Progenitor cell of endocrine pancreas (in vitro differentiated cells): ENCODE data around the gene UVRAG. TPM values are rescaled to one million over a fixed set of nuclear protein-coding genes. Genes with fewer than 3 reads are reported as not detected.

Source experiments
- DNase-seq: peaks from one replicate; pipeline ENCODE4 v3.0.0; 2021; ENCODE audit warnings: low spot score; ENCODE audit not compliant: unreplicated experiment
- H3K27ac Mint-ChIP-seq: 2 replicates; pipeline ENCODE4 v1.8.0; 2021; ENCODE audit warnings: mild to moderate bottlenecking, moderate library complexity, mixed read lengths
- H3K27me3 Mint-ChIP-seq: 2 replicates; pipeline ENCODE4 v1.8.0; 2021; ENCODE audit warnings: mixed read lengths
- H3K36me3 Mint-ChIP-seq: 2 replicates; pipeline ENCODE4 v1.8.0; 2022; ENCODE audit warnings: mixed read lengths; ENCODE audit not compliant: insufficient read depth
- H3K4me1 Mint-ChIP-seq: 2 replicates; pipeline ENCODE4 v1.8.0; 2021; ENCODE audit warnings: low read depth, mixed read lengths
- H3K4me3 Mint-ChIP-seq: 2 replicates; pipeline ENCODE4 v1.8.0; 2021; ENCODE audit warnings: low read depth, mild to moderate bottlenecking, moderate library complexity, mixed read lengths
- H3K9me3 Mint-ChIP-seq: 2 replicates; pipeline ENCODE4 v1.8.0; 2021; ENCODE audit warnings: low read depth, mixed read lengths
- total RNA-seq: library from RNA; stranded (reverse); gene quantifications from 2 replicates; pipeline ENCODE4 v1.2.1, GENCODE V29; 2021
- TF ChIP-seq, protein P1 (sequence below): fragments of 200-600 bp; sonication (generic); IDR thresholded peaks from one replicate; pipeline ENCODE4 v1.5.0; 2021; ENCODE audit warnings: antibody characterized with exemption, mild to moderate bottlenecking; ENCODE audit not compliant: unreplicated experiment

UVRAG gene
- total RNA-seq, 1 donor from 2014 or later, result 25.7 TPM

DNA sequence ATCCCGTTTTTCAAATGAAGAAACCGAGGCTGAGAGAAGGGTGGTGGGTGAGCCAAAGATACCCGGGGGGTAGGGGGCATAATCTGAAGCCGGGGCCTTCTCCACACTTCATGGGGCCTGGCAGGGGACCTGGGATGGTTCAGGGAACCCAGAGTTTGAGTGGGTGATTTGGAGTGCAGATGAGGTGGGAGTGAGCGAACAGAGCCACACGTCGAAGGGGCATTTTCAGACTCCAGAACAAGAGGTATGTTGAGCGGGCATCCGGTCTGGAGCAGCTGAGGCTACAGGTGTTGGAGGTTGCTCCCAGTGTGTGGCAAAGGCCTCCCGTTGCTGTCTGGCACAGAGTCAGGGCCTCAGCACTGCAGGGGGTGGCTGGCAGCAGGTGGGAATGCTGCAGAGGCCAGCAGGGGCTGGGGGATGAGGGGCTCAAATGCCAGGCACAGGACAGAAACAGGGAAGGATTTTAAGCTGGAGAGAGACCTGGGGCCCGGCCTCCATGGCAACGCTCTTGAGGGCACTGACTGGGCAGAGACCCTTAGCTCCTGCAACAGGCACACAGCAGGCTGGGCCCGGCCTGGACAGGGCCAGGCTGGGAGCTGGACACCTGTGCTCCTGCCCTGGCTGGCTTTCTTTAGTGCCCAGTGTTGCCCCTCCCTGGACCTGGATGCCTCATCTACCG is 345.1 kb downstream of the UVRAG start:
- no peaks in the 10 kb centered on the region for H3K36me3 Mint-ChIP-seq
- H3K27me3 Mint-ChIP-seq, result peaks cover 22% of the 10 kb centered on the region
- no peaks in the 10 kb centered on the region for H3K9me3 Mint-ChIP-seq
- H3K4me1 Mint-ChIP-seq, result no peaks in the 10 kb centered on the region
- H3K27ac Mint-ChIP-seq, result no peak overlapping the region
- DNase-seq, result no peak
- H3K4me3 Mint-ChIP-seq, result no peak overlapping the region
- TF ChIP-seq, protein P1, sequence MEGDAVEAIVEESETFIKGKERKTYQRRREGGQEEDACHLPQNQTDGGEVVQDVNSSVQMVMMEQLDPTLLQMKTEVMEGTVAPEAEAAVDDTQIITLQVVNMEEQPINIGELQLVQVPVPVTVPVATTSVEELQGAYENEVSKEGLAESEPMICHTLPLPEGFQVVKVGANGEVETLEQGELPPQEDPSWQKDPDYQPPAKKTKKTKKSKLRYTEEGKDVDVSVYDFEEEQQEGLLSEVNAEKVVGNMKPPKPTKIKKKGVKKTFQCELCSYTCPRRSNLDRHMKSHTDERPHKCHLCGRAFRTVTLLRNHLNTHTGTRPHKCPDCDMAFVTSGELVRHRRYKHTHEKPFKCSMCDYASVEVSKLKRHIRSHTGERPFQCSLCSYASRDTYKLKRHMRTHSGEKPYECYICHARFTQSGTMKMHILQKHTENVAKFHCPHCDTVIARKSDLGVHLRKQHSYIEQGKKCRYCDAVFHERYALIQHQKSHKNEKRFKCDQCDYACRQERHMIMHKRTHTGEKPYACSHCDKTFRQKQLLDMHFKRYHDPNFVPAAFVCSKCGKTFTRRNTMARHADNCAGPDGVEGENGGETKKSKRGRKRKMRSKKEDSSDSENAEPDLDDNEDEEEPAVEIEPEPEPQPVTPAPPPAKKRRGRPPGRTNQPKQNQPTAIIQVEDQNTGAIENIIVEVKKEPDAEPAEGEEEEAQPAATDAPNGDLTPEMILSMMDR, result no peak

GRCh38 chr11:76160856-76161255 is 345.8 kb downstream of the UVRAG start:
- H3K36me3 Mint-ChIP-seq, result no peaks in the 10 kb centered on the region
- no peak overlapping the region for H3K4me3 Mint-ChIP-seq
- DNase-seq, result no peak
- TF ChIP-seq, protein P1, result no peak
- H3K4me1 Mint-ChIP-seq, result no peaks in the 10 kb centered on the region
- H3K27ac Mint-ChIP-seq, result no peak overlapping the region
- H3K27me3 Mint-ChIP-seq, result peaks cover 14% of the 10 kb centered on the region
- H3K9me3 Mint-ChIP-seq, result no peaks in the 10 kb centered on the region

DNA sequence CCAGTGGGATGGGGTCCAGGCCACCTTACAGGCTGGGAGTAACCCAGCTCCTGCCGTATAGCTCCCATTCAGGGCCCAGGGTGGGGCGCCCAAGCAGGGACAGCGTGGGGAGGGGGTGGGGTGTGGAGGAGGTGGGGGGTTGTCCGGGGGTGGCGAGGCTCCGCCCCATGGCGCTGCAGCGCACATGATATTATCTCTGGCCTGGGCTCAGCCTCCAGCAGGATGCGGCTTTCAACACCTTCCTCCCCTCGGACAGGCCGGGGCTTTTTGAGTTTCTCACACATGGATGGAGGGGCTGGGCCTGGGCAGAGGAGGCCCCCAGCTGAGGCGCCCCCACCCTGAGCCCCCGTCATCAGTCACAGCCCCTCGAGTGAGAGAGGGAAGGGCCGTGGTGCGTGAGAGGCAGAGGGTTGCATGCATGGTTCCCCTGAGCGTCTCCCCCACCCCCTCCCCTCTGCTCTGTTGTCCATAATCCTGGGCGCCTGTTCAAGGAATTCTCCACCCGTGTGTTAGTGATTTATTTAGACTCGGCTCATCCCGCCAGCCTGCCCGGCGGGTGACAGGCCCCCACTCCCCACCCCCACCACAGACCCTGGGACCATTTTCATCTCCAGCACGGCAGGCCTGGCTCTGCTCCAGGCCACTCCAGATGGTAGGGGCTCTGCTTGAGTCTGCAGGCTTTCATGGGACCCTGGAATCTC is 346.4 kb downstream of the UVRAG start:
- no peak for DNase-seq
- H3K9me3 Mint-ChIP-seq, result no peaks in the 10 kb centered on the region
- TF ChIP-seq, protein P1, result no peak
- no peaks in the 10 kb centered on the region for H3K4me1 Mint-ChIP-seq
- peaks cover 11% of the 10 kb centered on the region for H3K27me3 Mint-ChIP-seq
- no peak overlapping the region for H3K4me3 Mint-ChIP-seq
- no peak overlapping the region for H3K27ac Mint-ChIP-seq
- no peaks in the 10 kb centered on the region for H3K36me3 Mint-ChIP-seq

- no peak for DNase-seq
- Mint-ChIP-seq H3K4me1 (no peaks in the 10 kb centered on the region), H3K27ac (no peak overlapping the region), H3K4me3 (no peak overlapping the region), H3K9me3 (no peaks in the 10 kb centered on the region), H3K27me3 (peaks cover 10% of the 10 kb centered on the region), H3K36me3 (no peaks in the 10 kb centered on the region)
- TF ChIP-seq, protein P1, result no peak
These were observed 347.6 kb downstream of the UVRAG start for GRCh38 chr11:76162336-76163288.

DNA sequence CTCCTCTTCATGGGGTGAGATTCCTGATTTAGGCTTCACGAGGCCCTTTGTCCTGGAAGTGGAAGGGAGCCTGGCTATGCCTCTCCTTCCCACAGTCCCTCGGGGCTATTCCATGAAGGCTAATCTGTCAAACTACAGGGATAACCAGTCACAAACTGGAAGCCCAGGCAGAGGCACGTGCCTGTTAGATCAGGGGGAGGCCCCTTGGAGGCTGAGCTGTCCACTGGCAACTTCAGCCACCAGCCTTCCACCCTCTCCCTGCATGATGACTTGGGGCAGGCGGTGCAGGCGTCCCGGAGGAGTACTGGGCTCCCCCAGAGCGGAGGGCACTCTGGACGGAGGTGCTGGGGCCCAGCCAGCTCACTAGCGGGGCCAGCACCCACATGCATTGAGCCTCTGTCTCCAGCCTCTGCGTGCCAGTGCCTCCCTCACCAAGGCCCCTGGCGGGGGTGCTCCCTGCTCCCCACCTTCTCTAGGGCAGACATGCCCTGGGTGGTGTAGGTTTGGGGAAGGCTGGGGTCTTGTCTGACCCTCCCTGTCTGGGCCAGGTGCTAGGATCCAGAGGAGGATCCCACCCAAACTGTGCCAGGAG is 348.4 kb downstream of the UVRAG start:
- Mint-ChIP-seq H3K27ac (no peak overlapping the region), H3K4me1 (no peaks in the 10 kb centered on the region), H3K9me3 (no peaks in the 10 kb centered on the region), H3K36me3 (no peaks in the 10 kb centered on the region), H3K27me3 (peaks cover 12% of the 10 kb centered on the region), H3K4me3 (no peak overlapping the region)
- no peak for DNase-seq
- TF ChIP-seq, protein P1, result no peak
